ENCODE measurements around the gene PTGER1. TPM values are rescaled to one million over a fixed set of nuclear protein-coding genes. Genes with fewer than 3 reads are reported as not detected.

PTGER1 gene
- total and polyA plus RNA-seq, 2 of the 13 experiments (the other 11 are each of a cell fraction or from before 2014, with no cell fraction given): 0.13 TPM; not detected in 1

GRCh38 chr19:14510311-14511228, 35.4 kb upstream of the PTGER1 start:
- Histone ChIP-seq H3K4me3 (replicated peaks in 1 of 3; ENCODE audit: insufficient read depth in 1 of 3, low read depth in 2 of 3, low read length in 3 of 3) (peak overlapping the region in 2 of 3 experiments; percentile 30 to 47; a peak in 4 of 6 replicates), H3K4me2 (ENCODE audit: low read depth, low read length) (peak overlapping the region; percentile 73), H2AFZ (ENCODE audit: low read length) (no peak overlapping the region), H3K79me2 (ENCODE audit: insufficient read depth, low read length) (peaks cover 15% of the 10 kb centered on the region), H3K36me3 (replicated peaks in 1 of 2; ENCODE audit: control insufficient read depth in 1 of 2, insufficient read depth in 2 of 2, low read length in 2 of 2) (peaks cover 4 to 15% of the 10 kb centered on the region in 2 experiments; a peak in 4 of 5 replicates), H3K4me1 (ENCODE audit: insufficient read depth, low read length) (peaks cover 98% of the 10 kb centered on the region), H4K20me1 (ENCODE audit: insufficient read depth, low read length) (peaks cover 15% of the 10 kb centered on the region), H3K9ac (ENCODE audit: insufficient read depth, low read depth, low read length) (no peak overlapping the region), H3K27ac (ENCODE audit: extremely low read length, insufficient read depth, low read length) (no peak overlapping the region), H3K27me3 (ENCODE audit: control insufficient read depth in 1 of 2, insufficient read depth in 2 of 2, low read length in 2 of 2) (no peaks in the 10 kb centered on the region), H3K9me3 (ENCODE audit: low read length) (no peaks in the 10 kb centered on the region)
- FAIRE-seq (no peak), ATAC-seq (no peak), DNase-seq (ENCODE audit: low spot score) (no peak)
- in situ Hi-C loops (cut with HindIII; ENCODE audit: extremely low pct_ligation_motif_present, low pct_unique_long_range_greater_than_20kb): no loop called here
- POLR2A ChIA-PET: interaction anchor here (0.6 to 5.7 kb wide), 4 partner anchors 8 to 15 kb away, joined by 3 to 38 read pairs (median 18); partner anchors contain the start of genes DNAJB1 and GIPC1
- CTCF ChIA-PET (ENCODE audit: low intra/inter-chr PET ratio, low total read pairs): no interaction called here
- 8% methylated on average over 22 of the region's 22 CpGs for WGBS (ENCODE audit: low lambda C conversion rate)
- BruUV-seq (replicated peaks): no TSS peak
- intact Hi-C loops (cut with micrococcal nuclease; ENCODE audit: unreplicated experiment): no loop called here
- TF ChIP-seq BATF2 (CRISPR knock-in tag; IDR thresholded peaks at IDR 0.05) (no peak), ZNF362 (CRISPR knock-in tag; IDR thresholded peaks at IDR 0.05; ENCODE audit: borderline replicate concordance) (peak; percentile 37; the same call in 1 of the 2 replicates), ATF7 (IDR thresholded peaks at IDR 0.05) (peak; percentile 47), ATF7 (CRISPR knock-in tag; IDR thresholded peaks at IDR 0.05) (no peak), ZNF280D (CRISPR knock-in tag; IDR thresholded peaks at IDR 0.05) (no peak), MAFF (IDR thresholded peaks at IDR 0.05; ENCODE audit: low read depth, low read length) (peak; percentile 36; the same call in 1 of the 2 replicates), ZNF501 (CRISPR knock-in tag; IDR thresholded peaks at IDR 0.05) (no peak), MAZ (IDR thresholded peaks at IDR 0.05; ENCODE audit: borderline replicate concordance, low read depth, low read length) (no peak), MAZ (CRISPR knock-in tag; IDR thresholded peaks at IDR 0.05; ENCODE audit: low read depth) (no peak), ZSCAN12 (CRISPR knock-in tag; IDR thresholded peaks at IDR 0.05) (no peak), PRPF4 (IDR thresholded peaks at IDR 0.05; ENCODE audit: low read depth, low read length, poor library complexity, severe bottlenecking) (no peak), ARNT (IDR thresholded peaks at IDR 0.05) (no peak), SIN3A (IDR thresholded peaks at IDR 0.05; ENCODE audit: borderline replicate concordance, low read depth, low read length) (no peak), ZNF644 (CRISPR knock-in tag; IDR thresholded peaks at IDR 0.05; ENCODE audit: low read depth) (no peak), ELF3 (CRISPR knock-in tag; IDR thresholded peaks at IDR 0.05) (peak; percentile 15; the same call in 1 of the 2 replicates), ZBTB3 (CRISPR knock-in tag; IDR thresholded peaks at IDR 0.05; ENCODE audit: borderline replicate concordance, low read depth) (no peak), MAFK (conservative IDR thresholded peaks at IDR 0.05 in 1 of 2, IDR thresholded peaks at IDR 0.05 in 1 of 2; ENCODE audit: low read length in 2 of 2) (peak; percentile 40 to 64), SAP130 (CRISPR knock-in tag; IDR thresholded peaks at IDR 0.05; ENCODE audit: low read depth) (peak; percentile 34; the same call in 1 of the 2 replicates), ERF (CRISPR knock-in tag; IDR thresholded peaks at IDR 0.05) (no peak), SETDB1 (CRISPR knock-in tag; IDR thresholded peaks at IDR 0.05; ENCODE audit: borderline replicate concordance) (no peak)
